ENCODE measurements around the gene TRIP12.

The TRIP12 gene

GRCh38 chr2:229921101-229921891 is 513 bp downstream of the TRIP12 start:
- ATAC-seq = peak; percentile 49
- TF ChIP-seq ARNTL (CRISPR knock-in tag; IDR thresholded peaks at IDR 0.05; ENCODE audit: borderline replicate concordance, low read depth) = no peak
- TF ChIP-seq OSR1 (CRISPR knock-in tag; IDR thresholded peaks at IDR 0.05) = no peak
- TF ChIP-seq ESRRG (CRISPR knock-in tag; IDR thresholded peaks at IDR 0.05) = no peak
- TF ChIP-seq RARB (CRISPR knock-in tag; IDR thresholded peaks at IDR 0.05) = no peak
- TF ChIP-seq GLIS3 (CRISPR knock-in tag; IDR thresholded peaks at IDR 0.05) = no peak
- no peak for TF ChIP-seq CSRNP3 (CRISPR knock-in tag; IDR thresholded peaks at IDR 0.05)
- no peak for TF ChIP-seq ZNF8 (CRISPR knock-in tag; IDR thresholded peaks at IDR 0.05)
- TF ChIP-seq CSDC2 (CRISPR knock-in tag; IDR thresholded peaks at IDR 0.05) = no peak
- no peak for TF ChIP-seq ZC3H10 (CRISPR knock-in tag; IDR thresholded peaks at IDR 0.05)
- TF ChIP-seq ISL1 (CRISPR knock-in tag; IDR thresholded peaks at IDR 0.05) = no peak
- no peak for TF ChIP-seq CREB5 (CRISPR knock-in tag; IDR thresholded peaks at IDR 0.05; ENCODE audit: low read depth)
- TF ChIP-seq ZNF70 (CRISPR knock-in tag; IDR thresholded peaks at IDR 0.05) = no peak
- TF ChIP-seq ZFP3 (CRISPR knock-in tag; IDR thresholded peaks at IDR 0.05) = no peak
- TF ChIP-seq PATZ1 (CRISPR knock-in tag; IDR thresholded peaks at IDR 0.05; ENCODE audit: borderline replicate concordance) = no peak
- no peak for TF ChIP-seq POU6F1 (CRISPR knock-in tag; IDR thresholded peaks at IDR 0.05; ENCODE audit: borderline replicate concordance, low read depth)
- no peak for TF ChIP-seq SNAI2 (CRISPR knock-in tag; IDR thresholded peaks at IDR 0.05)
- TF ChIP-seq TCF4 (CRISPR knock-in tag; IDR thresholded peaks at IDR 0.05; ENCODE audit: borderline replicate concordance) = no peak

GRCh38 chr2:229920011-229920641 is 1.7 kb downstream of the TRIP12 start:
- no peak for TF ChIP-seq ZNF70 (CRISPR knock-in tag; IDR thresholded peaks at IDR 0.05)
- no peak for TF ChIP-seq CREB5 (CRISPR knock-in tag; IDR thresholded peaks at IDR 0.05; ENCODE audit: low read depth)
- TF ChIP-seq ARNTL (CRISPR knock-in tag; IDR thresholded peaks at IDR 0.05; ENCODE audit: borderline replicate concordance, low read depth) = no peak
- no peak for TF ChIP-seq ZNF565 (CRISPR knock-in tag; conservative IDR thresholded peaks at IDR 0.05; ENCODE audit: low read depth)
- TF ChIP-seq TOX (CRISPR knock-in tag; IDR thresholded peaks at IDR 0.05; ENCODE audit: borderline replicate concordance) = no peak
- no peak for TF ChIP-seq PATZ1 (CRISPR knock-in tag; IDR thresholded peaks at IDR 0.05; ENCODE audit: borderline replicate concordance)
- TF ChIP-seq CSDC2 (CRISPR knock-in tag; IDR thresholded peaks at IDR 0.05) = no peak
- TF ChIP-seq PPARA (CRISPR knock-in tag; IDR thresholded peaks at IDR 0.05; ENCODE audit: borderline replicate concordance) = no peak
- TF ChIP-seq OSR1 (CRISPR knock-in tag; IDR thresholded peaks at IDR 0.05) = no peak
- TF ChIP-seq ZFP30 (CRISPR knock-in tag; IDR thresholded peaks at IDR 0.05) = no peak
- TF ChIP-seq ZFP3 (CRISPR knock-in tag; IDR thresholded peaks at IDR 0.05) = no peak
- TF ChIP-seq ESRRG (CRISPR knock-in tag; IDR thresholded peaks at IDR 0.05) = no peak

More at GRCh38 chr2:229920011-229920641, 1.7 kb downstream of the TRIP12 start:
- no peak for ATAC-seq

Data from SK-N-SH treated with all-trans-retinoic acid at 6 μM for 48 hours (cell line).